Medulla oblongata (tissue), 1 donor: ENCODE results near the gene CARS1.
A peak's percentile ranks its signal among the peaks of the same experiment; 100 is the strongest.
"Not testable (repeated sequence)": the region's sequence is repeated elsewhere in the genome, so short reads cannot be mapped to it uniquely, and the experiment has no call there.

Experiments used
- DNase-seq: peaks from one replicate; pipeline ENCODE4 v3.0.0-alpha.2; 2015; ENCODE audit errors: extremely low spot score

The CARS1 gene

GRCh38 chr11:3063432-3063831 is 6.2 kb upstream of the CARS1 start:
- DNase-seq = not testable (repeated sequence)

- DNase-seq = no peak
Measured at GRCh38 chr11:3060436-3061025, 3.3 kb upstream of the CARS1 start.

GRCh38 chr11:3058753-3059664 is 1.8 kb upstream of the CARS1 start:
- DNase-seq = no peak

GRCh38 chr11:3056296-3057068 is 741 bp downstream of the CARS1 start:
- DNase-seq = no peak

GRCh38 chr11:3055891-3056290 is 1.3 kb downstream of the CARS1 start:
- no peak for DNase-seq

GRCh38 chr11:3052567-3052966 is 4.7 kb downstream of the CARS1 start:
- DNase-seq = no peak

GRCh38 chr11:3052109-3052479 is 5.1 kb downstream of the CARS1 start:
- DNase-seq = no peak

GRCh38 chr11:3051196-3052108 is 5.8 kb downstream of the CARS1 start:
- DNase-seq = peak; percentile 45

- no peak for DNase-seq
Measured at GRCh38 chr11:3050386-3051195, 6.6 kb downstream of the CARS1 start.

GRCh38 chr11:3049430-3050243 is 7.6 kb downstream of the CARS1 start:
- peak; percentile 94 for DNase-seq

- no peak for DNase-seq
Measured at GRCh38 chr11:3047637-3048036, 9.6 kb downstream of the CARS1 start.

- DNase-seq = no peak
Measured at GRCh38 chr11:3046641-3047040, 10.6 kb downstream of the CARS1 start.

- no peak for DNase-seq
Measured at GRCh38 chr11:3046190-3046589, 11.0 kb downstream of the CARS1 start.

GRCh38 chr11:3044915-3045314 is 12.3 kb downstream of the CARS1 start:
- no peak for DNase-seq

- no peak for DNase-seq
Measured at GRCh38 chr11:3044004-3044403, 13.2 kb downstream of the CARS1 start.

GRCh38 chr11:3043315-3043871 is 13.8 kb downstream of the CARS1 start:
- DNase-seq = peak; percentile 74

GRCh38 chr11:3042496-3043314 is 14.5 kb downstream of the CARS1 start:
- no peak for DNase-seq

- peak; percentile 51 for DNase-seq
Measured at GRCh38 chr11:3041699-3042441, 15.4 kb downstream of the CARS1 start.
